GDM1 (cell line): ENCODE data around the gene TYW1B.
"Not testable (repeated sequence)": the region's sequence is repeated elsewhere in the genome, so short reads cannot be mapped to it uniquely, and the experiment has no call there.

Experiments used
- DNase-seq: peaks from one replicate; lab custom pipeline; 2025; lab: John Stamatoyannopoulos, UW

The TYW1B gene

GRCh38 chr7:72754312-72754711 is 73.7 kb downstream of the TYW1B start:
- DNase-seq: no peak

DNA sequence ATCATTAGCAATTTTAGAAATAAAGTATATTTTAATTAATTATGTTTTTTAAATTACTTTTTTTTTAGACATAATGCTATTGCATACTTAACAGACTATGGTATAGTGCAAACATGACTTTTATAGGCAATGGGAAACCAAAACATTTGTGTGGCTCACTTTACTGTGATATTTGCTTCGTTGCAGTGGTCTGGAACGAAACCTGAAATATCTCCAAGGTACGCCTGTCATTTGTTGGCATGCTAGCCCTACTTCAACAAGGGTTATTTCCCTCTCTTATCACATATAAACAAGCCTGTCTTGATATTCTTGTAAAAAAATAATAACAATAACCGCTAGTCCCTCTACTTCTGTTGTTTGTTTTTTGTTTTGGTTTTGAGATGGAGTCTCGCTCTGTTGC is 74.2 kb downstream of the TYW1B start:
- no peak for DNase-seq

DNA sequence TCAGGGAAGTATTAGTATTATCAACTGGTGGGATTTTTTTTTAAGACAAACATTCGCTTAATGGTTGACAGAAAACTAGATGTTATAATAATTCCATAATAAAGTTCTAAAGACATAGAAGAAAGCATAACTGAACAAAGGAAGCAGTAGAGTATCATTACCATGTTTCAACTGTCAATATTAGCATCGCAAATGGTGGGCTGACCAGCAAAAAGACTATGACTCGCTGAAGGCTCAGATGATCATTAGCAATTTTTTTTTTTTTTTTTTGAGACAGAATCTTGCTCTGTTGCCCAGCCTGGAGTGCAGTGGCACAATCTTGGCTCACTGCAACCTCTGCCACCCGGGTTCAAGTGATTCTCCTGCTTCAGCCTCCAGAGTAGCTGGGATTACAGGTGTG is 74.8 kb downstream of the TYW1B start:
- not testable (repeated sequence) for DNase-seq

DNA sequence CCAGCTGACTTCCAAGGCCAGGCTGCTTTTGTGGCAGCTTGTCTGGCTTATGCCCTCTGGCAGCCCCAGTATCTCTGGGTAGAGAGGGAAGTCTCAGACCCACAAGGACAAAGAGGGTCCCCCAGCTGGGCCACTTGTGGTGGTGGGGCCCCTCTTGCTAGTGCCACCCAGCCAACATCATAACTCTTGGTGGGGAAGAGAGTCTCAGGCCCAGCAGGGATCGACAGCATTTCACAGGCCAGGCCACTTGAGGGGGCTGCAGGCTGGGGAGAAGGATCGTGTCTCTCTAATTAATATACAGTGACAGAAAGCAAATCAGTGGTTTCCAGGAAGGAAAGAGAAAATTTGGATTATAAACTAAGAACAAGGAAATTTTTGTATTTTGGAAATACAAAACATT is 76.0 kb downstream of the TYW1B start:
- no peak for DNase-seq

GRCh38 chr7:72751378-72751777 is 76.6 kb downstream of the TYW1B start:
- DNase-seq: no peak

GRCh38 chr7:72748649-72749048 is 79.4 kb downstream of the TYW1B start:
- not testable (repeated sequence) for DNase-seq

DNA sequence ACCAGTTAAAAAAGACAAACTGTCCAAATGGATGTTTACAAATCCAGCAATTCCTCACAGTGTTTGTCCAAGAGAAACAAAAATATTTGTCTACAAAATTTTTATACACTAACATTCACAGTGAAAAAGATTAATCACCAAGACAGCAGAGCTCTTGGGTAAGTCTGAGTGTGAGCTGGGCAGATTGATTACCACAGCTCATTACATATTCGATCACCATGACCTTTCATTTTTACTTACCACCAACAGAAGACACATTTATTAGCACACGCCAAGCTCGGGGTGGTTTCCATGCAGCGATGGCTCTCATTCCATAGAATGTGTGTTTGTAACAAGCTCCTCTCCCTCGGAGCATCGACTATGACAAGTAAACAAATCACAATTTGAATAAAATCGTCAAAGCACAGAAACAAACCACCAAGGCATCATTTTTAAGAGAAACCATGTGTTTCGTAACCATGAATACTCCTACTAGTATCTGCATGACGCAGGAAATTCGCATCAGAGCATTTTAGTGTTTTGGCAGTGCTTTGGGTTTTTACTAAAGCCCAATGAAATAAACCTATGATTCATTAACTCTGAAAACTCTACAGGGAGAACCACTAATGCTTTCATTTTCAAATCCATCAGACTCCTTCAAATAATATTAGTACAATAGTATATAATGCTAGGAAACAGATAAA is 83.6 kb downstream of the TYW1B start:
- DNase-seq: not testable (repeated sequence)

GRCh38 chr7:72743801-72744200 is 84.2 kb downstream of the TYW1B start:
- DNase-seq: not testable (repeated sequence)

DNA sequence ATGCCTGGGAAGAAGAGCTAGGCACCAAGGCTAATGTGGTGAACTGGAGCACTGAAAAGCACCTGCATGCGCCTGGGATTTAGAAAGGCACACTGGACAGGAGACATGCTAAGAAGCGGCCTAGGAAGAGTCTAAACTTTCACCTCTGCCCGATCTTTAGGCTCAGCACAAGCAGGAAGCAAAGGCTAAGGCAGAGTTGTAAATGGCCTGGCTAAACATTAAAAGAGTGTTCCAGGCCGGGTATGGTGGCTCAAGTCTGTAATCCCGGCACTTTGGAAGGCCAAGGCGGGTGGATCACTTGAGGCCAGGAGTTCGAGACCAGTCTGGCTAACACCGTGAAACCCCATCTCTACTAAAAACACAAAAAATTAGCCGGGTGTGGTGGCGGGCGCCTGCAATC is 88.3 kb downstream of the TYW1B start:
- not testable (repeated sequence) for DNase-seq

DNA sequence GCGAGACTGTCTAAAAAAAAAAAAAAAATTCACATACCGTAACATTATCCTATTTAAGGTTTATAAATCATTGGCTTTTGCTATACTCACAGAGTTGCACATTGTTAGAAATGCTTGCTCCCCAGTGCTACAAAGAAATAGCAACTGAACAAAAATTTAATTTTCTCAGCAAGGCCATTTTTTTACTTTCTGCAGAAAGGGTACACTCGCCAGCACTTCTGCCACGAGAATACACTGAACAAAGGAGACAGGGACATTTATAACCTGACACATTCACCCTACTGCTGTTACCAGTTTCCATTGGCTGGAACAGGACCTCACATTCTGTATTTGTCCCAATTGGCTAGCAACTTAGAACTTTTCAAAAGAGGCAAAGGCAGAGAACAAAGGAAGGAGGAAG is 92.1 kb downstream of the TYW1B start:
- DNase-seq: not testable (repeated sequence)

DNA sequence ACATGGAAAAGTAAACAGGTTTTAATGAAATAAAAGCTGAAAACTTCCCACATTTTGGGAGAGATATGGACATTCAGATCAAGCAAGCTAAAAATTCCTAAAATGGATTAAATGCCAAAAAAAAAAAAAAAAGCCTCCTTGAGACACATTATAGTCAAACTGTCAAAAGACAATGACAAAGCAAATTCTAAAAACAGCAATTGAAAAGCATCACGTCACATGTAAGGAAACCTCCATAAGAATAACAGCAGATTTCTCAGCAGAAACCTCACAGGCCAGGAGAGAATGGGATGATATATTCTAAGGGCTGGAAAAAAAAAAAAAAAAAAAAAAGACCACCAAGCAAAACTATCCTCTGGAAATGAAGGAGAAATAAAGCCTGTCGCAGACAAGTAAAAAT is 97.2 kb downstream of the TYW1B start:
- not testable (repeated sequence) for DNase-seq

DNA sequence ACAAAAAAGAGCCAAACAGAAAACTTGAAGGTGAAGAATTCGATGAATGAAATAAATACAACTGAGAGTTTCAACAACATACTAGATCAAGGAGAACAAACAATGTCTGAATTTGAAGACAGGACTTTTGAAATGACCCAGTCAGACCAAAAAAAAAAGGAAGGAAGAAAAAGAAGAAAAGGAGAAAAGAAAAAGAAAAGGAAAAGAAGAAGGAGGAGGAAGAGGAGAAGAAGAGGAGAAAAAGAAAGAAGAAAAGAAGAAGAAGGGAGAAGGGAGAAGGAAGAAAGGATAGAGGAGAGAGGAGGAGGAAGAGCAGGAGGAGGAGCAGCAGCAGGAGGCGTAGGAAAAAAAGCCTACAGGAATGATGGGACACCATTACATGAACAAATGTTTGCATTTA is 97.6 kb downstream of the TYW1B start:
- DNase-seq: not testable (repeated sequence)

DNA sequence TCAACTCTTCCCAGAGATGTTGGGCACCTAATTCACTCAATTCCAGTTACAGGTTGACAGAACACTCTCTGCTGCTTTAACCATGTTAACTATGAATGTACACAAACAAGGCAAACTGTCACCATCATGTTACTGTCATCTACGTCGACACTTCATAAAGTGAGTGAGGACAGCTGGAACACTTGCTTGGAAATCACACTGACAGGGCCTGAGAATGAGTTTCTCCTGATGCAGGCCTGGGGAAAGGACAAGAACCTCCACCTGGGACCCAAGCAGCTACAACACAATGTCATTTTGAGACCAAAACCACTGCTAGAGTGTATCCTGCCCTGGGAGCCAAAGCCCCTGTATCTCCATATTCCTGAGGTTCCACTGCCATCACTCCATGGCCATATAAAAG is 98.9 kb downstream of the TYW1B start:
- not testable (repeated sequence) for DNase-seq

- not testable (repeated sequence) for DNase-seq
These were observed 105.3 kb downstream of the TYW1B start for GRCh38 chr7:72722694-72723093.

DNA sequence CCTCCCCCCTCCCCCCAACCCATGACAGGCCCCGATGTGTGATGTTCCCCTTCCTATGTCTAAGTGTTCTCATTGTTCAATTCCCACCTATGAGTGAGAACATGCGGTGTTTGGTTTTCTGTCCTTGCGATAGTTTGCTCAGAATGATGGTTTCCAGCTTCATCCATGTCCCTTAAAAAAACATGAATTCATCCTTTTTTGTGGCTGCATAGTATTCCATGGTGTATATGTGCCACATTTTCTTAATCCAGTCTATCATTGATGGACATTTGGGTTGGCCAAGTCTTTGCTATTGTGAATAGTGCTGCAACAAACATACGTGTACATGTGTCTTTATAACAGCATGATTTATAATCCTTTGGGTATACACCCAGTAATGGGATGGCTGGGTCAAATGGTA is 107.1 kb downstream of the TYW1B start:
- not testable (repeated sequence) for DNase-seq

DNA sequence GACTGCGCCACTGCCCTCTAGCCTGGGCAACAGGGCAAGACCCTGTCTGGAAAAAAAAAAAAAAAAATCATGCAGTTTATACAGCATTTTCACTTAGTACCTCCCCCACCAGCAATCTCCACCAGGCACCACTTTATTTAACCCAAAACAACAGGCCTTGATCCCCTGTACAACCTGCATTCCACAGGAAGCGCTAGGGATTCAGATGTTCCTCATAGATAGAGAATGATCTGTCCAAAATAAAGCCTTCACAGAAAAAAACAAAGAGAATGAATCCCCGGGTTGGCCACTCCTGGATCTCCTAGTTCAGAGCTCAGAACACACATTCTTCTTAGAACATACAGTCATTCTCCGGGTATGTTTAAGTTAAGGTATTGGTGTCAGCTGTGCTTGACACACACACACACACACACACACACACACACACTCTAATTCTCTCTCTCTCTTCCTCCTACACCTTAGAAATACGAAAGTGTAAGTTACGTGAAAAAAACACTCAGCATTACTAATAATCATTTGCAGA is 110.7 kb downstream of the TYW1B start:
- not testable (repeated sequence) for DNase-seq

DNA sequence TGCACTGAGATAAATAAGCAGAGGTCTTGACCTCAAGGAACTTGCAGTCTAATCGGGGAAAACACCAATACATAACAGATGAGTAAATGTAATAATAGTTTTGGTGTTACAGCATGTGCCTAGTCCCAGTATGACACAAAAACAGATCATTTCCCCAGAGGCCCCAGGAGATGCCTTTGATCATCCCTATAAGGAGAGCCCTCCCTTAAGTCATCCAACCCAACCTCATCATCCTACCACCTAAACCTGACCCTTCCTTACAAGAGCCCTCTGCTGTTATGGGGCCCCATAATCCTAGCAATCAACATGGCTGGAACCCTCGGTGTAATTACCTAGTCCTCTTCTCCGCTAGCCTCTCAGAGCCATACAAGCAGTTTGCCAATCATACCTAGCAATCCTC is 116.1 kb downstream of the TYW1B start:
- not testable (repeated sequence) for DNase-seq

DNA sequence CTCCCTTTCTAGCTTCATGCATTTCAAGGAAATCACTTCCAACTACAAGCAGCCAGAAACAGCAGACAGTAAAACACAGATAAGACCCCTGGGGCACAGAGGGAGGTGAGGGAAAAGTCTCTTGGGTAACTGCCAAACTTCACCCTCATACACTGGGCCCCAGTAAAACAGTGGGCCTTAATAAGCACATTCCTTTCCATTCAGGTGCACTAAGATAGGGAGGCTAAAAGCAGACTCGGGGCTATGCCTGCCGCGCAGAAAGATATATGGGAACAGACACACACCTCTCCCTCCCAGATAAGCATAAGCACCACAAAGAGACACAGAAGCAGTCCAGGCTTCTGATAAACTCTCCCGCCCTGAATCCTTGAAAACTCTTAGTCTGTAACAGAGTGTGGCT is 117.0 kb downstream of the TYW1B start:
- no peak for DNase-seq

GRCh38 chr7:72709909-72710308 is 118.1 kb downstream of the TYW1B start:
- no peak for DNase-seq

DNA sequence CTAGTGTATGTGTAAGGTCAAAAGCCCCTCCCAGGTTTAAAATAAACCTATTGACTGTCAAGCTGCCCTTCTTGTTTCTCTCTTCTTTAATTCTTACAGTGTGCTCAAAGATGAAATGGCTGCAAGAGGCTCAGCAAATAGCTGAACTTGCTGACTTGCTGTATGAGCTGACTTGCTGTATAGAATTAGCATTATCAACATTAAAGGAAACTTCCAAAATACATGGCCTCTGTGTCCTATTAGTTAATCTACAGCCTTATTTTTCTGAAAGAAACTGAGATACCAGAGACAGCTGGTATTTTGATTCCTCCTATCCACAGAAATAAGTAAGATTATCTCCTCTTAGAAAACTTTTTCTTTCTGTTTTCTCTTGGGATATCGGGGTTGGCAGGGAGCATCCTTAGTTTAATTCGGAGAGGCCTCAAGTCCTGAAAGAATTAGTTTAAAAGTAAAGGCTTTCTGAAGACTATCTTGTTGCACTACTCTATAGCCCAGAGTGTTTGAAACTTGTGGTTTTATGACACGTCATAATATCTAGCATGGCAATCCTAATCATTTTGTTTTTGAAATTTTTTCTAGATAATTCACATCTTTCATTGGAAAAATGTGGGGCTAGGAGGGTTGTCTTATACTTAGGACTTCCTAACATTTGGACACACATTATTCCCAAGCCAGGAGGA is 119.5 kb downstream of the TYW1B start:
- DNase-seq: not testable (repeated sequence)

DNA sequence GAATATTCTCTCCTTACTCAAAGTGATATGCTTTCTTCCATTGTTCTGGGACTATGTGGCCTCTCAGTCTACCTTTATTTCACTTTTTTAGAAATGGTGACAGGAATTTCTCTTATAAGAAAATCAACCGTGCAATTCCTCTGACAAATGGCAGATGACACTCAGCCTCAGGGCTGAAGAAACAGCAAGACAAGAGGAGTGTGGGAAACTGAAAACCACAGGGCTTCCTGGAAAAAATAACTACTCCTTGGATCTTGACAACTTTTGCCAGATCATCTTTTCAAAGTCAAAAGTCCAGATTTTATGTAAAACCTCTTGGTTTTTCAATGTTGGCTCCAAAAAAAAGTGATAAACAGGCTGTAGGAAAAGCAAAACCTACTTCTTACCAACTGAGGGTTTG is 121.5 kb downstream of the TYW1B start:
- no peak for DNase-seq

DNA sequence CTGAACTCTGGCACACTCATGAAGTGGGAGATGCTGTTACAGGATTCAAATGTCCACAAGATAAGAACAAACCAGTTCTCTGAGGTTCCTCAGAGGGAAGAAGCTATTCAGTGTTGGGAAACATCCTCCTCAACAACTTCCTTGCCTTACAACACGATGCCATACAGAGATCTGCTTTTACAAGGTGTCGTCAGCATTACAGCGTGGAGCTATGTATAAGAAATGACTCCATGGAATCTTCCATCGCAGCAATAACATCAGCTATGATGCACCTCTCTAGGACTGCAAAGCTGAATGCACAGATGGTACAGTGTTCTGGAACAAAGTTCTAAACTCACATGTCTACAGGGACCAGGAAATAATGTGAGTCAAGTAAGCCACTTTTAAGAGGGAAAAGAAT is 122.3 kb downstream of the TYW1B start:
- DNase-seq: not testable (repeated sequence)

DNA sequence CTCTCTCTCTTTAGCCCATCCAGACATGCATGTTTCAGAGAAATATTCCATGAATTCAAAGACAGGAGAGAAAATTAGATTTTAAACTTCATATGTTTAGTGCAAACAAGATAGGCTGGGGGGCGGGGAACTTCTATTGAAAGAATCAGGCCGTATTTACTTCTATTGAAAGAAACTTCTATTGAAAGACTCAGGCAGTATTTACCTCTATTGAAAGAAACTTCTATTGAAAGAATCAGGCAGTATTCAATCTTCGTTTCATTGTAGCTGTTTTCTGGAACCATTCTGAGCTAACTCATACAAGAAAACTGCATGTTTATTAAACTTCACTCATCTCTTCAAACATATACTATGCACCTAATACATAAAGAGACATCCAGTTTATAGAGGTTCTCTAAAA is 123.1 kb downstream of the TYW1B start:
- no peak for DNase-seq
